Natural killer cell (primary cell): ENCODE results near the gene SLC43A3. TPM values are rescaled to one million over a fixed set of nuclear protein-coding genes. Genes with fewer than 3 reads are reported as not detected.

Source experiments
- ATAC-seq, 3 donors: fragments of 150-1000 bp in 2 of 3; fragments of 200-7000 bp in 1 of 3; cut with Tn5 transposase; 1 replicate in 1 of 3; 2 replicates in 2 of 3; pipeline ENCODE4 v1.10.0; 2021; ENCODE audit warnings: mild to moderate bottlenecking in 2 of 3, moderate library complexity in 2 of 3
- DNase-seq, 2 donors: peaks; one replicate each; pipeline versions ENCODE4 v3.0.0 to v3.0.0-alpha.2; 2013 to 2021; ENCODE audit warnings: mixed read lengths in 1 of 2
- H3K27ac ChIP-seq: one replicate; pipeline ENCODE4 v1.5.1; 2013; ENCODE audit warnings: mild to moderate bottlenecking, low read length
- H3K27me3 ChIP-seq: one replicate; pipeline ENCODE4 v1.6.1; 2013; ENCODE audit warnings: low read length; ENCODE audit not compliant: control insufficient read depth, insufficient read depth
- H3K36me3 ChIP-seq: one replicate; pipeline ENCODE4 v1.6.1; 2013; ENCODE audit warnings: low read length; ENCODE audit not compliant: control insufficient read depth, insufficient read depth
- H3K4me1 ChIP-seq: one replicate; pipeline ENCODE4 v1.6.1; 2013; ENCODE audit warnings: low read length; ENCODE audit not compliant: control insufficient read depth, insufficient read depth
- H3K4me3 ChIP-seq: one replicate; pipeline ENCODE4 v1.5.1; 2013; ENCODE audit warnings: low read length
- H3K9me3 ChIP-seq: one replicate; pipeline ENCODE4 v1.6.1; 2013; ENCODE audit warnings: low read length; ENCODE audit not compliant: control insufficient read depth, insufficient read depth
- H3K27ac Mint-ChIP-seq, 2 donors: one replicate each; pipeline ENCODE4 v1.8.0; 2022; ENCODE audit warnings: mild to moderate bottlenecking in 2 of 2, mixed read lengths in 2 of 2, moderate library complexity in 1 of 2
- H3K27me3 Mint-ChIP-seq, 2 donors: one replicate each; pipeline ENCODE4 v1.8.0; 2022; ENCODE audit warnings: low read depth in 2 of 2, mixed read lengths in 2 of 2
- H3K36me3 Mint-ChIP-seq: one replicate; pipeline ENCODE4 v1.8.0; 2022; ENCODE audit warnings: mixed read lengths
- H3K4me1 Mint-ChIP-seq, 2 donors: one replicate each; pipeline ENCODE4 v1.8.0; 2022; ENCODE audit warnings: mixed read lengths in 2 of 2
- H3K4me3 Mint-ChIP-seq: one replicate; pipeline ENCODE4 v1.8.0; 2022; ENCODE audit warnings: mild to moderate bottlenecking, moderate library complexity, mixed read lengths
- H3K9me3 Mint-ChIP-seq, 2 donors: one replicate each; pipeline ENCODE4 v1.8.0; 2022; ENCODE audit warnings: mixed read lengths in 2 of 2
- WGBS: methylation state at CpG from one replicate; pipeline ENCODE4 v1.1.7; 2013; ENCODE audit warnings: missing lambda C conversion rate; ENCODE audit not compliant: insufficient coverage; 5-methylcytosine and 5-hydroxymethylcytosine counted together
- intact Hi-C: fragments of 100-400 bp; cut with micrococcal nuclease; formaldehyde crosslinking; loops from one replicate; pipeline ENCODE4 v1.14.2; 2022
- total RNA-seq, 4 donors: library from RNA; stranded (reverse); fragments of 120-200 nt in 1 of 4; gene quantifications; one replicate each; pipeline versions ENCODE4 v1.2.3 to v1.2.4, GENCODE V29; 2013 to 2022
- TF ChIP-seq, protein P1 (sequence below): fragments of 200-600 bp; IDR thresholded peaks from one replicate; pipeline ENCODE4 v1.8.0; 2022; ENCODE audit warnings: antibody characterized with exemption

SLC43A3 gene
- total RNA-seq, 3 donors from 2014 or later (not counting 1 experiment from before 2014, with no cell fraction given): 17.0 to 22.2 (median 20.7) TPM

DNA sequence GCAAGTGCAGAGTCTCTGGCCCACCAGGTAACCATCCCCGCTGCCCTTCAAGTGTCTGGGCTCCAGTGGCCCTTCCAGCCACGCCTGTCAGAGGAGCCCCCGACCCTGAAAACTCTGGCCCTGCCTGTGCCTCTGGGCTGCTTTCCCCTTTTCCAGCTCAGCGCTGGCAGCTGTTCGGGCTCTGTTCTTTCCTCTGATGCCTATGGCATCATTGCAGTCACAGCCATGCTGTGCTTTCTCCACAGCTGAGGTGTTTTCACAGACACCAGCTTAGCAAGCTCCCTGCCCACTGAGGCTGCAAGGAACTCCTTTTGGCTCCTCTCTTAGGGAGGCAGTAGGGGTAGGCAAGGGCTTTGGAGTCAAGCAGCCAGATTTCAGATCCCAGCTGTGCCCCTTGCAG, 67.5 kb downstream of the SLC43A3 start:
- intact Hi-C loops: no loop called here
- no peak overlapping the region for H3K4me3 ChIP-seq
- H3K36me3 ChIP-seq: no peaks in the 10 kb centered on the region
- H3K4me1 ChIP-seq: peaks cover 5% of the 10 kb centered on the region
- WGBS: 89% methylated on average over 5 of the region's 5 CpGs
- peaks cover 0 to 5% of the 10 kb centered on the region in 2 donors for H3K27me3 Mint-ChIP-seq
- no peak for DNase-seq
- no peak overlapping the region for H3K27ac ChIP-seq
- no peaks in the 10 kb centered on the region for H3K9me3 Mint-ChIP-seq
- TF ChIP-seq, protein P1, sequence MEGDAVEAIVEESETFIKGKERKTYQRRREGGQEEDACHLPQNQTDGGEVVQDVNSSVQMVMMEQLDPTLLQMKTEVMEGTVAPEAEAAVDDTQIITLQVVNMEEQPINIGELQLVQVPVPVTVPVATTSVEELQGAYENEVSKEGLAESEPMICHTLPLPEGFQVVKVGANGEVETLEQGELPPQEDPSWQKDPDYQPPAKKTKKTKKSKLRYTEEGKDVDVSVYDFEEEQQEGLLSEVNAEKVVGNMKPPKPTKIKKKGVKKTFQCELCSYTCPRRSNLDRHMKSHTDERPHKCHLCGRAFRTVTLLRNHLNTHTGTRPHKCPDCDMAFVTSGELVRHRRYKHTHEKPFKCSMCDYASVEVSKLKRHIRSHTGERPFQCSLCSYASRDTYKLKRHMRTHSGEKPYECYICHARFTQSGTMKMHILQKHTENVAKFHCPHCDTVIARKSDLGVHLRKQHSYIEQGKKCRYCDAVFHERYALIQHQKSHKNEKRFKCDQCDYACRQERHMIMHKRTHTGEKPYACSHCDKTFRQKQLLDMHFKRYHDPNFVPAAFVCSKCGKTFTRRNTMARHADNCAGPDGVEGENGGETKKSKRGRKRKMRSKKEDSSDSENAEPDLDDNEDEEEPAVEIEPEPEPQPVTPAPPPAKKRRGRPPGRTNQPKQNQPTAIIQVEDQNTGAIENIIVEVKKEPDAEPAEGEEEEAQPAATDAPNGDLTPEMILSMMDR: no peak
- no peaks in the 10 kb centered on the region for H3K9me3 ChIP-seq
- no peaks in the 10 kb centered on the region for H3K27me3 ChIP-seq
- peaks cover 0 to 5% of the 10 kb centered on the region in 2 donors for H3K4me1 Mint-ChIP-seq
- H3K27ac Mint-ChIP-seq: no peak overlapping the region
- ATAC-seq: no peak
- H3K4me3 Mint-ChIP-seq: no peak overlapping the region
- no peaks in the 10 kb centered on the region for H3K36me3 Mint-ChIP-seq

DNA sequence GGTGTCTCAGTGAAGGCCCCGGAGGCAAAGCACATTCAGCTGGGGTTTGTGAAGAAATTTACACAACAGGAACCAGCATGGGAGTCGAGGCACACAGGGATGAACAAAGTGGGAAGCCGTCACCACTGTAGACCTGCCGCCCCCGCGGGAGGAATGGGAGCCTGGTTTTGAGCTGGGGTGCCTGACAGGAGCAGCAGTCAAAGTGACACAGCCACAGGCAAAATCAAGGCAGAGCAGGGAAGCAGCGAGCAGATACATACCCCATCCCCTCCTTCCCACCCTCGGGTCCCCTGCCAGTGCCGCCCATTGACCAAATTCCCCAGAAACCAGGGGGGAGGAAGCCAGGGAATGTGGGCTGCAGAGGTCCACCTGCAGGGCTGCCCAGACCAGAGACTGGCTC, 67.9 kb downstream of the SLC43A3 start:
- Histone ChIP-seq H3K27me3 (no peaks in the 10 kb centered on the region), H3K9me3 (no peaks in the 10 kb centered on the region), H3K36me3 (no peaks in the 10 kb centered on the region), H3K4me3 (no peak overlapping the region), H3K4me1 (peaks cover 7% of the 10 kb centered on the region), H3K27ac (no peak overlapping the region)
- H3K4me3 Mint-ChIP-seq: no peak overlapping the region
- intact Hi-C loops: no loop called here
- no peak overlapping the region for H3K27ac Mint-ChIP-seq
- H3K4me1 Mint-ChIP-seq: peaks cover 0 to 7% of the 10 kb centered on the region in 2 donors
- H3K27me3 Mint-ChIP-seq: peaks cover 0 to 6% of the 10 kb centered on the region in 2 donors
- no peaks in the 10 kb centered on the region for H3K9me3 Mint-ChIP-seq
- ATAC-seq (no peak), DNase-seq (no peak)
- TF ChIP-seq, protein P1: no peak
- 89% methylated on average over 9 of the region's 9 CpGs for WGBS
- no peaks in the 10 kb centered on the region for H3K36me3 Mint-ChIP-seq

DNA sequence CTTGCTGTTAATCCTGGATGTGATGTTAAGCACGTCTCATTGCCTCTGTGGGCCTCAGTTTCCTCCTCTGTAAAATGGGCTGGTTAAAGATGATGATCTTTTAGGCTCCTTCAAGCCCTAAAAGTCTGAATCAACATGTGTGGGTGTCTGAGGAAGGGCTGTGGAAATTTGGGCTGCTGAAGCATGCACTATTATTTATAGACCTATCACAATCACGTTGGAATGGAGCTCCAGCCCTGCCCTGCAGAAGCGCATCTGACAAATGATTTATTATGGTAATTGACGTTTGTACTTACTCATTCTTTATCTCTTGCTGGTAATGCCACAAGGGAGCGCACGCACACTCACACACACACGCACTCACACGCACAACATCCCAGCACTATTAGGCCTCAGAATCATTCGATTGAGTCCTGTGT, 68.4 kb downstream of the SLC43A3 start:
- Mint-ChIP-seq H3K27ac (no peak overlapping the region), H3K9me3 (no peaks in the 10 kb centered on the region), H3K4me1 (peaks cover 0 to 7% of the 10 kb centered on the region in 2 donors), H3K4me3 (no peak overlapping the region), H3K36me3 (no peaks in the 10 kb centered on the region), H3K27me3 (peaks cover 0 to 6% of the 10 kb centered on the region in 2 donors)
- H3K9me3 ChIP-seq: no peaks in the 10 kb centered on the region
- intact Hi-C loops: no loop called here
- WGBS: 84% methylated on average over 8 of the region's 9 CpGs
- no peaks in the 10 kb centered on the region for H3K27me3 ChIP-seq
- no peak overlapping the region for H3K4me3 ChIP-seq
- no peaks in the 10 kb centered on the region for H3K36me3 ChIP-seq
- peaks cover 7% of the 10 kb centered on the region for H3K4me1 ChIP-seq
- no peak overlapping the region for H3K27ac ChIP-seq
- ATAC-seq: no peak
- TF ChIP-seq, protein P1: no peak
- DNase-seq: no peak

DNA sequence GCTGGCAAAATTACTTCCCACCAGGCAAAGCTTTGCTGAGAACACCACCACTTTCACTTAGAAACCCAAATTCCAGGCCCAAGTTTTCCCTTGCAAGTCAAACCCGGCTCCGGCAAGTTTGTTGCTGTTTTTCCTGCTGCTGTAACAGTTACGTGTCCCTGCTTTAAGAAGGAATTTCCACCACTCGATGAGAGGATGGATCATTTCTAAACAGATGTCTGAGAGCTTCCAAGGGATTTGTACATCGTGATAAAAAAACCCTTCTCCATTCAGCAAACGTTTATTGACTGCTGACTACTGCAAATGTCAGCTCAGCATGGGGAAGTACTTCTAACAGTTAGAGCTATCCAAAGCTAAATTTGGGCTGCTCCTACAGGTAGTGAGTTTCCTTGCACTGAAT, 69.1 kb downstream of the SLC43A3 start:
- Mint-ChIP-seq H3K36me3 (no peaks in the 10 kb centered on the region), H3K9me3 (no peaks in the 10 kb centered on the region), H3K27me3 (peaks cover 0 to 6% of the 10 kb centered on the region in 2 donors), H3K27ac (no peak overlapping the region), H3K4me1 (peaks cover 0 to 7% of the 10 kb centered on the region in 2 donors), H3K4me3 (no peak overlapping the region)
- H3K27me3 ChIP-seq: no peaks in the 10 kb centered on the region
- H3K9me3 ChIP-seq: no peaks in the 10 kb centered on the region
- peaks cover 7% of the 10 kb centered on the region for H3K4me1 ChIP-seq
- no peak overlapping the region for H3K4me3 ChIP-seq
- no peak overlapping the region for H3K27ac ChIP-seq
- WGBS: 62% methylated on average over 6 of the region's 6 CpGs
- intact Hi-C loops: no loop called here
- H3K36me3 ChIP-seq: no peaks in the 10 kb centered on the region
- ATAC-seq (no peak), DNase-seq (no peak)
- TF ChIP-seq, protein P1: no peak
